Astrocyte (in vitro differentiated cells and primary cell): ENCODE measurements around the gene HES1. TPM values are rescaled to one million over a fixed set of nuclear protein-coding genes. Genes with fewer than 3 reads are reported as not detected.

Source experiments
- DNase-seq: peaks from one replicate; pipeline ENCODE4 v3.0.0-alpha.2; 2010; ENCODE audit warnings: low read depth
- FAIRE-seq: peaks from 2 replicates; lab custom pipeline; 2011; peaks lifted over from hg19 to GRCh38; lab: Jason Lieb, UNC
- H2AFZ ChIP-seq: 2 replicates; pipeline ENCODE4 v1.6.0; 2012; ENCODE audit warnings: low read depth, low read length, inconsistent platforms
- H3K27ac ChIP-seq: 2 replicates; pipeline ENCODE4 v1.5.1; 2011; ENCODE audit warnings: low read depth, low read length, inconsistent platforms
- H3K27me3 ChIP-seq: 2 replicates; pipeline ENCODE4 v1.6.0; 2011; ENCODE audit warnings: low read length, inconsistent platforms; ENCODE audit not compliant: insufficient read depth
- H3K36me3 ChIP-seq: 2 replicates; pipeline ENCODE4 v1.5.1; 2011; ENCODE audit warnings: low read length, inconsistent platforms; ENCODE audit not compliant: insufficient read depth
- H3K4me1 ChIP-seq: 2 replicates; pipeline ENCODE4 v1.5.1; 2011; ENCODE audit warnings: low read length, inconsistent platforms; ENCODE audit not compliant: insufficient read depth
- H3K4me2 ChIP-seq: 2 replicates; pipeline ENCODE4 v1.6.0; 2012; ENCODE audit warnings: low read length, inconsistent platforms
- H3K4me3 ChIP-seq: 2 replicates; pipeline ENCODE4 v1.5.1; 2011; ENCODE audit warnings: low read depth, mild to moderate bottlenecking, low read length, inconsistent platforms; ENCODE audit not compliant: insufficient read depth
- H3K79me2 ChIP-seq: 2 replicates; pipeline ENCODE4 v1.6.0; 2012; ENCODE audit warnings: mild to moderate bottlenecking, low read length, inconsistent platforms; ENCODE audit not compliant: insufficient read depth
- H3K9ac ChIP-seq: 2 replicates; pipeline ENCODE4 v1.6.0; 2012; ENCODE audit warnings: mild to moderate bottlenecking, low read length, inconsistent platforms
- H3K9me3 ChIP-seq: 2 replicates; pipeline ENCODE4 v1.5.1; 2012; ENCODE audit warnings: low read depth, mild to moderate bottlenecking, low read length, inconsistent platforms; ENCODE audit not compliant: insufficient read depth
- H4K20me1 ChIP-seq: 2 replicates; pipeline ENCODE4 v1.6.0; 2012; ENCODE audit warnings: low read length, inconsistent platforms; ENCODE audit not compliant: insufficient read depth
- H3K27ac Mint-ChIP-seq: one replicate; pipeline ENCODE4 v1.8.0; 2021; ENCODE audit warnings: mild to moderate bottlenecking, mixed read lengths; ENCODE audit not compliant: unreplicated experiment
- H3K27me3 Mint-ChIP-seq: one replicate; pipeline ENCODE4 v1.8.0; 2021; ENCODE audit warnings: low read depth, mixed read lengths; ENCODE audit not compliant: unreplicated experiment
- H3K36me3 Mint-ChIP-seq: one replicate; pipeline ENCODE4 v1.8.0; 2021; ENCODE audit warnings: low read depth, mixed read lengths; ENCODE audit not compliant: unreplicated experiment
- H3K4me1 Mint-ChIP-seq: one replicate; pipeline ENCODE4 v1.8.0; 2021; ENCODE audit warnings: low read depth, mixed read lengths; ENCODE audit not compliant: unreplicated experiment
- H3K4me3 Mint-ChIP-seq: one replicate; pipeline ENCODE4 v1.8.0; 2021; ENCODE audit warnings: mild to moderate bottlenecking, moderate library complexity, mixed read lengths; ENCODE audit not compliant: unreplicated experiment
- H3K9me3 Mint-ChIP-seq: one replicate; pipeline ENCODE4 v1.8.0; 2021; ENCODE audit warnings: mild to moderate bottlenecking, mixed read lengths; ENCODE audit not compliant: unreplicated experiment
- EZH2 ChIP-seq: IDR thresholded peaks from 2 replicates; pipeline ENCODE4 v1.6.1; 2012; ENCODE audit warnings: mild to moderate bottlenecking, low read length, inconsistent platforms; ENCODE audit not compliant: insufficient read depth
- total RNA-seq: library from RNA; stranded (reverse); gene quantifications from 2 replicates; pipeline ENCODE4 v1.2.1, GENCODE V29; 2021
- TF ChIP-seq, protein P1 (sequence below): IDR thresholded peaks from 2 replicates; pipeline ENCODE4 v1.5.1; 2011; ENCODE audit warnings: low read depth, mild to moderate bottlenecking, inconsistent platforms, low read length, moderate library complexity; ENCODE audit not compliant: insufficient read depth

HES1 gene
- total RNA-seq, 1 donor from 2014 or later: 46.5 TPM

DNA sequence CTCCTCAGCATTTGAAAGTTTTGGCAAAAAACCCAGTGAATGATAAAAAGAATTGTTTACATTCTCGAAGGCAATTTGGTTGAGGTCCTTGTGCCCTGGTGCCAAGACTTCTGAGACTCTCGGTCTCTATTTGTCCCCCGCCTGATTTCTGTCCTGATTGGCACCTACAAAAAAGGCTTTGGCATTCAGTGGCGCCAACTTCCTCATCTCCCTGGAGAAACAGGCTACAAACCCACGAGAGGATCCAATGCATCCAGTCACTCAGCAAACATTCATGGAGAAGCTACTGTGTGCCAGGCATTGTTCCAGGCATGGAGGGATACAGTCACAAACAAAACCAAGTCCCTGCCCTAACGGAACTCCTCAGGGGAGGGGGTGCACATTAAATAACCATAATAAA lies 42.7 kb downstream of the HES1 start:
- Histone ChIP-seq H3K9ac (no peak overlapping the region), H3K27me3 (peaks cover 38% of the 10 kb centered on the region), H2AFZ (no peak overlapping the region), H3K36me3 (no peaks in the 10 kb centered on the region), H3K4me3 (no peak overlapping the region), H3K27ac (no peak overlapping the region), H3K4me2 (no peak overlapping the region), H4K20me1 (no peaks in the 10 kb centered on the region), H3K4me1 (no peaks in the 10 kb centered on the region), H3K9me3 (no peaks in the 10 kb centered on the region), H3K79me2 (no peaks in the 10 kb centered on the region)
- H3K27me3 Mint-ChIP-seq: peaks cover 72% of the 10 kb centered on the region
- H3K4me1 Mint-ChIP-seq: no peaks in the 10 kb centered on the region
- H3K36me3 Mint-ChIP-seq: no peaks in the 10 kb centered on the region
- TF ChIP-seq, protein P1, sequence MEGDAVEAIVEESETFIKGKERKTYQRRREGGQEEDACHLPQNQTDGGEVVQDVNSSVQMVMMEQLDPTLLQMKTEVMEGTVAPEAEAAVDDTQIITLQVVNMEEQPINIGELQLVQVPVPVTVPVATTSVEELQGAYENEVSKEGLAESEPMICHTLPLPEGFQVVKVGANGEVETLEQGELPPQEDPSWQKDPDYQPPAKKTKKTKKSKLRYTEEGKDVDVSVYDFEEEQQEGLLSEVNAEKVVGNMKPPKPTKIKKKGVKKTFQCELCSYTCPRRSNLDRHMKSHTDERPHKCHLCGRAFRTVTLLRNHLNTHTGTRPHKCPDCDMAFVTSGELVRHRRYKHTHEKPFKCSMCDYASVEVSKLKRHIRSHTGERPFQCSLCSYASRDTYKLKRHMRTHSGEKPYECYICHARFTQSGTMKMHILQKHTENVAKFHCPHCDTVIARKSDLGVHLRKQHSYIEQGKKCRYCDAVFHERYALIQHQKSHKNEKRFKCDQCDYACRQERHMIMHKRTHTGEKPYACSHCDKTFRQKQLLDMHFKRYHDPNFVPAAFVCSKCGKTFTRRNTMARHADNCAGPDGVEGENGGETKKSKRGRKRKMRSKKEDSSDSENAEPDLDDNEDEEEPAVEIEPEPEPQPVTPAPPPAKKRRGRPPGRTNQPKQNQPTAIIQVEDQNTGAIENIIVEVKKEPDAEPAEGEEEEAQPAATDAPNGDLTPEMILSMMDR: no peak
- TF ChIP-seq EZH2: no peak
- no peak for FAIRE-seq
- no peak overlapping the region for H3K27ac Mint-ChIP-seq
- no peak overlapping the region for H3K4me3 Mint-ChIP-seq
- H3K9me3 Mint-ChIP-seq: peaks cover 2% of the 10 kb centered on the region
- no peak for DNase-seq

DNA sequence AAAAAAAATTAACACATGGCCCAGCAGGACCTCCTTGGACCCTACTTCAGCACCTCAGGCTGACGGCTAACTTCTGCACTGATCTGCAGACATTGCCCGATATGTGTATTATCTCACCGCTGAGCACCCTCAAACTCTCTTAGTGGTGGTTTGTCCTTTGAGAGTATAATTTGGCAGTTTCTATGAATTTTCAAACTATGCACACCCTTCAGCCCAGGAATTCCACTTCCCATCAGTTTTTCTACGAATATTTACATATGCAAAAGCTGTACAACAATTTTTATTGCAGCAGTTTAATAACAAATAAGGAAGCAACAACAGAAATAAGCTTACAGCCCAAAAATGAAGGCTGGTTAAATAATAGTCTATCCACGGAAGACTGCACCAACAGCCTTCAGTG lies 44.6 kb downstream of the HES1 start:
- Mint-ChIP-seq H3K27me3 (peaks cover 76% of the 10 kb centered on the region), H3K4me3 (no peak overlapping the region), H3K9me3 (peaks cover 2% of the 10 kb centered on the region), H3K36me3 (no peaks in the 10 kb centered on the region), H3K4me1 (no peaks in the 10 kb centered on the region), H3K27ac (no peak overlapping the region)
- no peaks in the 10 kb centered on the region for H3K4me1 ChIP-seq
- FAIRE-seq (no peak), DNase-seq (no peak)
- no peak overlapping the region for H3K27ac ChIP-seq
- H2AFZ ChIP-seq: no peak overlapping the region
- no peaks in the 10 kb centered on the region for H3K79me2 ChIP-seq
- H3K27me3 ChIP-seq: peaks cover 35% of the 10 kb centered on the region
- H3K9ac ChIP-seq: no peak overlapping the region
- no peaks in the 10 kb centered on the region for H3K36me3 ChIP-seq
- H3K9me3 ChIP-seq: no peaks in the 10 kb centered on the region
- H3K4me2 ChIP-seq: no peak overlapping the region
- no peak overlapping the region for H3K4me3 ChIP-seq
- H4K20me1 ChIP-seq: no peaks in the 10 kb centered on the region
- TF ChIP-seq, protein P1: no peak
- TF ChIP-seq EZH2: no peak

DNA sequence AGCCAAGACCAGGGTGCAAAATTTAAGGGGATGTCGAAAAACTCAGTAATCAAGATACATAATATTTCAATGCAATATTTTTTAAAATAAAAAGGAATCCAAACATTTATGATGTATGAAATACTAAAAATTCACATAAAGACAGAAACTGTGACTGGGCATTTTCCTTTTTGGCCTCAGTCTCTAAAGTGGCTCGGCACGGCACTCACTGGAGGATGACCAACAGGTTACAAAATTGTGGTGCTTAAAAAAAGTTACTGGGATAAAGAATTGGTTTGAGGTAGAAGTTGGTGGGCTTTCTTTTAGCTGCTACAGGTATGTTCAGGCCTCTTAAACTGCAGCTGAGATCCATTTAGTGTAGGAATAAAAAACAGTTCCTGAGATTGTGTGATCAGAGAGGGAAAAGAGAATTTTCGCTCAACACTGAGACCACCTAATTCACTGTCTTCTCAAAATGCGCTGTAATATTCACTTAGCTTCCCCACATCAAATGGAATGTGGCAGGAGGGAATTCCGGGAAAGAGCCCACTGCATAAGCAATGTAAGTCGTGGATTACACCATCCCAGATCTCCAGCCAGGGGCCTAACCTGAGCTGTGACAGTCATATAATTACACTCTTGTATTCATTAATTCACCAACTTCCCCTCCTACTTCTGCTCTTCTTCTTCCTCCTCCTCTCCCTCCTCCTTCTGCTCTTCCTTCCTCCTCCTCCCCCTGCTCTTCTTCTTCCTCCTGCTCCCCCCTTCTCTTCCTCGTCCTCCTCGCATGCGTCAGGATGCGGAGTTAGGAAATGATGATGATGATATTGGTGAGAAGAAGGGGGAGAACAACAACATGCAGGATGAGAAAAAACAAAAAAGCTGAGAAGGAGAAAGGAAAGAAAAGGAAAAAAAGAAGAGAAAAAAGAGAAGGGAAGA lies 45.9 kb downstream of the HES1 start:
- Histone ChIP-seq H3K4me1 (no peaks in the 10 kb centered on the region), H3K4me2 (no peak overlapping the region), H3K4me3 (no peak overlapping the region), H3K9ac (no peak overlapping the region), H3K36me3 (no peaks in the 10 kb centered on the region), H3K79me2 (no peaks in the 10 kb centered on the region), H3K27me3 (peaks cover 26% of the 10 kb centered on the region), H4K20me1 (no peaks in the 10 kb centered on the region), H3K9me3 (no peaks in the 10 kb centered on the region), H2AFZ (no peak overlapping the region), H3K27ac (no peak overlapping the region)
- DNase-seq: no peak
- peaks cover 2% of the 10 kb centered on the region for H3K9me3 Mint-ChIP-seq
- peaks cover 72% of the 10 kb centered on the region for H3K27me3 Mint-ChIP-seq
- H3K4me1 Mint-ChIP-seq: no peaks in the 10 kb centered on the region
- no peaks in the 10 kb centered on the region for H3K36me3 Mint-ChIP-seq
- TF ChIP-seq, protein P1: no peak
- no peak for TF ChIP-seq EZH2
- H3K27ac Mint-ChIP-seq: no peak overlapping the region
- no peak for FAIRE-seq
- no peak overlapping the region for H3K4me3 Mint-ChIP-seq
